SU-DHL-6 (cell line): ENCODE results near the gene ANAPC4.

Source experiments
- H2AFZ ChIP-seq: fragments of 200-600 bp; sonication (generic); 2 replicates; pipeline ENCODE4 v1.6.1; 2014; ENCODE audit warnings: low read depth, mild to moderate bottlenecking, moderate library complexity, mixed read lengths, antibody characterized with exemption, low read length; ENCODE audit not compliant: severe bottlenecking
- H3F3A ChIP-seq: fragments of 200-600 bp; shearing (Covaris generic); 2 replicates; pipeline ENCODE4 v1.6.0; 2016; ENCODE audit warnings: antibody characterized with exemption, mild to moderate bottlenecking; ENCODE audit not compliant: insufficient read depth
- H3K27ac ChIP-seq: fragments of 200-600 bp; sonication (generic); 2 replicates; pipeline ENCODE4 v1.5.1; 2016; ENCODE audit warnings: low read depth, mild to moderate bottlenecking, low read length, moderate library complexity, mixed read lengths
- H3K27me3 ChIP-seq: fragments of 200-600 bp; sonication (generic), shearing (Covaris generic); 2 replicates; pipeline ENCODE4 v1.6.0; 2014; ENCODE audit warnings: mild to moderate bottlenecking, low read length
- H3K36me3 ChIP-seq: fragments of 200-600 bp; sonication (generic); 2 replicates; pipeline ENCODE4 v1.6.1; 2014; ENCODE audit warnings: mild to moderate bottlenecking, low read length, mixed read lengths
- H3K4me2 ChIP-seq: fragments of 300-600, 200-600 bp; shearing (Covaris generic), sonication (generic); 2 replicates; pipeline ENCODE4 v1.6.0; 2014; ENCODE audit warnings: low read length, low read depth, mild to moderate bottlenecking; ENCODE audit not compliant: poor library complexity, severe bottlenecking
- H3K4me3 ChIP-seq: fragments of 200-600 bp; sonication (generic); 2 replicates; pipeline ENCODE4 v1.5.1; 2014; ENCODE audit warnings: antibody characterized with exemption, low read length, mild to moderate bottlenecking, mixed read lengths; ENCODE audit not compliant: insufficient read depth, poor library complexity, severe bottlenecking
- H3K79me2 ChIP-seq: fragments of 200-600 bp; sonication (generic); 2 replicates; pipeline ENCODE4 v1.6.1; 2014; ENCODE audit warnings: mild to moderate bottlenecking, low read length, moderate library complexity; ENCODE audit not compliant: insufficient read depth
- H3K9ac ChIP-seq: fragments of 200-600 bp; sonication (generic); 2 replicates; pipeline ENCODE4 v1.7.0; 2014; ENCODE audit warnings: mild to moderate bottlenecking, low read length
- H3K9me2 ChIP-seq: fragments of 200-600 bp; sonication (generic); replicated peaks from 2 replicates; pipeline ENCODE4 v1.6.1; 2014; ENCODE audit warnings: low read length; ENCODE audit not compliant: insufficient read depth
- H3K9me3 ChIP-seq: fragments of 200-600 bp; sonication (generic); 2 replicates; pipeline ENCODE4 v1.6.1; 2014; ENCODE audit warnings: low read length, mixed read lengths; ENCODE audit not compliant: insufficient read depth
- H4K20me1 ChIP-seq: fragments of 200-600 bp; sonication (generic); 2 replicates; pipeline ENCODE4 v1.6.1; 2014; ENCODE audit warnings: low read depth, mild to moderate bottlenecking, antibody characterized with exemption, low read length, moderate library complexity, mixed read lengths
- CTCF ChIP-seq: fragments of 200-600 bp; sonication (generic); IDR thresholded peaks from one replicate; pipeline ENCODE4 v1.5.1; 2017; ENCODE audit warnings: antibody characterized with exemption, mild to moderate bottlenecking, low read length, moderate library complexity; ENCODE audit not compliant: insufficient read depth, poor library complexity, severe bottlenecking
- EZH2phosphoT487 ChIP-seq: fragments of 200-600 bp; sonication (generic), shearing (Covaris generic); conservative IDR thresholded peaks from 2 replicates; pipeline ENCODE4 v1.6.1; 2018; ENCODE audit warnings: mild to moderate bottlenecking, antibody characterized with exemption, low read length, moderate library complexity, mixed read lengths

Gene ANAPC4

GRCh38 chr4:25346913-25347312, 30.1 kb upstream of the ANAPC4 start:
- H4K20me1 ChIP-seq, result no peaks in the 10 kb centered on the region
- no peaks in the 10 kb centered on the region for H3F3A ChIP-seq
- H3K9me3 ChIP-seq, result no peaks in the 10 kb centered on the region
- H3K36me3 ChIP-seq, result no peaks in the 10 kb centered on the region; the same call in 1 of the 2 replicates
- no peak overlapping the region for H2AFZ ChIP-seq
- no peak overlapping the region for H3K4me3 ChIP-seq
- H3K27ac ChIP-seq, result no peak overlapping the region
- TF ChIP-seq EZH2phosphoT487 (no peak), CTCF (no peak)
- no peak overlapping the region for H3K9ac ChIP-seq
- no peaks in the 10 kb centered on the region for H3K9me2 ChIP-seq
- no peaks in the 10 kb centered on the region for H3K79me2 ChIP-seq
- H3K27me3 ChIP-seq, result no peaks in the 10 kb centered on the region
- H3K4me2 ChIP-seq, result no peak overlapping the region

DNA sequence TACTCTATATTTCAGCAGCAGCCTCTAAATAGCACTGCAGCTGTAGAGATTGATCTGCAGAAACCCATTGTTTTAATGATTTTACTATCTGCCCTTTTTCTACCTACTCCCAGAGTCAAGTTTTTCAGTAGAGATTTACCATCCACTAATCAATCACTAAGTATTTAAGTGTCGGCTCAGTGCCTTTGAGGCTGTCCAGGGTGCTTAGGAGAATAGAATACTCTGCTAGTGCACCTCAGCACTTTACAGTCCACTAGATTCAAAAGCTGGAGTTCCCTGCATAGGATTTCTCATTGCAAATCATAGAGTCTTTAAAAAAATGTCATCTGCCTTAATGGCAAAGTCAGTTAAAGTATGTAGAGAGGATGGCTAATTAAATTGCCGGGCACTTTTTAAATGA, 29.6 kb upstream of the ANAPC4 start:
- Histone ChIP-seq H2AFZ (no peak overlapping the region), H3K4me2 (no peak overlapping the region), H3K27ac (no peak overlapping the region), H3K27me3 (no peaks in the 10 kb centered on the region), H4K20me1 (no peaks in the 10 kb centered on the region), H3K9me3 (no peaks in the 10 kb centered on the region), H3K36me3 (no peaks in the 10 kb centered on the region; the same call in 1 of the 2 replicates), H3K4me3 (no peak overlapping the region), H3F3A (no peaks in the 10 kb centered on the region), H3K9me2 (no peaks in the 10 kb centered on the region), H3K9ac (no peak overlapping the region), H3K79me2 (no peaks in the 10 kb centered on the region)
- no peak for TF ChIP-seq CTCF
- TF ChIP-seq EZH2phosphoT487, result no peak

GRCh38 chr4:25347971-25348370, 29.1 kb upstream of the ANAPC4 start:
- no peaks in the 10 kb centered on the region for H3K9me2 ChIP-seq
- no peaks in the 10 kb centered on the region for H3K27me3 ChIP-seq
- H3K79me2 ChIP-seq, result no peaks in the 10 kb centered on the region
- no peaks in the 10 kb centered on the region; the same call in 1 of the 2 replicates for H3K36me3 ChIP-seq
- H3K4me3 ChIP-seq, result no peak overlapping the region
- no peak for TF ChIP-seq CTCF
- TF ChIP-seq EZH2phosphoT487, result no peak
- no peaks in the 10 kb centered on the region for H3F3A ChIP-seq
- no peaks in the 10 kb centered on the region for H4K20me1 ChIP-seq
- H3K27ac ChIP-seq, result no peak overlapping the region
- no peak overlapping the region for H3K4me2 ChIP-seq
- H3K9me3 ChIP-seq, result no peaks in the 10 kb centered on the region
- no peak overlapping the region for H2AFZ ChIP-seq
- H3K9ac ChIP-seq, result no peak overlapping the region

DNA sequence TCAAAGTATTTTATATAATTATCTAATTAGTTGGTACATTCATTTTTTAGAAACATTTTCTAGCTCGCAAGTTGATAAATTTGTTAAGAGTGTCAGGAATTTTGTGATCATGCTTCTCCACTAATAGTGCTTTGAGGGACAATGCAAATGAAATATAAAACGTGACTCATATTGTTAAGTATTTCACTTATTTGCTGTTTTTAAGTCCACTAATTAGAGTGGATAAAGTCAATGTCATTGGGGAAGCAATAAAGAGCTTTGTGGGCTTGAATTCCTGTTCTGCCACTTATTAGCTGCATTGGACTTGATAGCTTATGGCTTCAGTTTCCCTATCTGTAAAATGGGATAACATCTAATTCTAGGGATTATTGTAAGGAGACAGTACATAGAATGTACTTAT, 26.5 kb upstream of the ANAPC4 start:
- H3K9me2 ChIP-seq, result no peaks in the 10 kb centered on the region
- no peaks in the 10 kb centered on the region for H4K20me1 ChIP-seq
- H2AFZ ChIP-seq, result no peak overlapping the region
- no peaks in the 10 kb centered on the region for H3K79me2 ChIP-seq
- H3K4me2 ChIP-seq, result no peak overlapping the region
- no peak for TF ChIP-seq EZH2phosphoT487
- no peak for TF ChIP-seq CTCF
- H3F3A ChIP-seq, result no peaks in the 10 kb centered on the region
- H3K27me3 ChIP-seq, result no peaks in the 10 kb centered on the region
- H3K9me3 ChIP-seq, result no peaks in the 10 kb centered on the region
- no peak overlapping the region for H3K9ac ChIP-seq
- no peak overlapping the region for H3K4me3 ChIP-seq
- no peaks in the 10 kb centered on the region; the same call in 1 of the 2 replicates for H3K36me3 ChIP-seq
- H3K27ac ChIP-seq, result no peak overlapping the region
